ENCODE results near the gene LEPROT. TPM values are rescaled to one million over a fixed set of nuclear protein-coding genes. Genes with fewer than 3 reads are reported as not detected.
A peak's percentile ranks its signal among the peaks of the same experiment; 100 is the strongest.

Gene LEPROT
- total and polyA plus RNA-seq, 2 of the 8 experiments (the other 6 are each of a cell fraction or from before 2014, with no cell fraction given): 25.7 to 27.2 TPM

DNA sequence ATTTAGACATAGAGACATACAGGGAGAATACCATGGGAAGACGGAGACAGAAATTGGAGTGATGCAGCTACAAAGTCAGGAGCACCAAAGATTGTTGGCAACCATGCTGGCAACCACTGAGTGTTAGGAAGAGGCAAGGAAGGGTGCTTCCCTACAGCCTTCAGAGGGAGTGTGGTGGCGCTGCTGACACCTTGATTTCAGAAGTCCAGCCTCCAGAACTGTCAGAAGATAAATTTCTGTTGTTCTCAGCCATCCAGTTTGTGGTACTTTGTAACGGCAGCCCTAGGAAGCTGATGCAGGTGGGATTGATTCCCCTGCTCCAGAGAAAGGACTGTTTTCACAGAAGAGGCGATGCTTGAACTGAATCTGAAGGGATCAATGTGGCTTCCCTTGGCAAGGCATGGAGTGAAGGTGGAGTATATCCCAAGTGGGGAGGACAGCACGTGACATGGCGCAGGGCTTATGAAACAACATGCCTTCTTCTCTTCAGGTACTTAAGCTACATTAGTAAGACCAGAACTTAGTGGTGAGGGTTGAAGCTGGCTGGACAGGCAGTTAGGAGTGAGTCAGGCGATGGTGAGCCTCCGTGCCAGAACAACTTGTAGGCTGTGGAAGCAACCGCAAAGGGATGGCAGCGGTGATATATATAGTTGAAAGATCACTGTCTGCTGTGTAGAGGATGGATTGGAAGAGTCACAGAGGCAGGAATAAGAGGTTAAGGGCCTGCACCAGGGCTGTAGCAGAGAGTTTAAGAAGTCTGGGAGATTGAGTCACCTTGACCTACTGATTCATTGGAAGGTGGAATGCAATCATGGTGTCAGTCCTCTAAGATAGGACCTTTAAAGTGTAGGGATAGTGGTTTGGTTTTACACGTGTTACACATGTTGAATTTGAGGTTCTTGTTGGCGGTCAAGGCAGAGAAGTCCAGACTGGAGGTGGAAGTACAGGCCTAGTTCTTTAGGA, 2.1 kb downstream of the LEPROT start:
- Histone ChIP-seq H3K79me1 (ENCODE audit: low read depth, low read length) (peaks cover 9% of the 10 kb centered on the region), H2BK5ac (ENCODE audit: low read depth, low read length) (no peak overlapping the region), H3K4me2 (ENCODE audit: insufficient read depth in 1 of 2, low read depth in 2 of 2, low read length in 2 of 2) (peak overlapping the region in 1 of 2 experiments; percentile 81; a peak in 2 of 4 replicates), H2AK5ac (ENCODE audit: low read depth, low read length) (peak overlapping the region; percentile 20; the same call in 1 of the 2 replicates), H3K27me3 (replicated peaks in 1 of 4; ENCODE audit: control insufficient read depth in 3 of 4, extremely low read depth in 1 of 4, insufficient read depth in 3 of 4, low read length in 3 of 4) (no peaks in the 10 kb centered on the region), H3K27ac (ENCODE audit: low read depth, low read length) (no peak overlapping the region), H3K14ac (ENCODE audit: insufficient read length) (no peak overlapping the region), H2BK20ac (ENCODE audit: low read length) (no peak overlapping the region), H3K79me2 (ENCODE audit: control insufficient read depth in 1 of 2, insufficient read depth in 2 of 2, low read length in 2 of 2) (peaks cover 0 to 35% of the 10 kb centered on the region in 2 experiments; a peak in 3 of 4 replicates), H3K23me2 (ENCODE audit: low read depth, low read length) (peaks cover 6% of the 10 kb centered on the region), H3K4ac (replicated peaks; ENCODE audit: insufficient read length, low read depth, low read length) (no peak overlapping the region), H3K4me3 (ENCODE audit: extremely low read depth in 1 of 4, insufficient read depth in 2 of 4, low read depth in 3 of 4, low read length in 4 of 4) (peak overlapping the region in 2 of 4 experiments; percentile 87 to 94; a peak in 4 of 8 replicates), H2AFZ (ENCODE audit: low read length) (no peak overlapping the region), H3K56ac (replicated peaks; ENCODE audit: insufficient read length, low read depth, low read length) (no peak overlapping the region), H3K9me3 (ENCODE audit: insufficient read depth in 2 of 2, low read depth in 1 of 2, low read length in 1 of 2) (no peaks in the 10 kb centered on the region), H4K20me1 (replicated peaks in 1 of 2; ENCODE audit: control insufficient read depth in 1 of 2, insufficient read depth in 2 of 2, low read length in 2 of 2) (no peaks in the 10 kb centered on the region), H2BK12ac (ENCODE audit: low read depth, low read length) (no peak overlapping the region; the same call in 1 of the 2 replicates), H3K4me1 (replicated peaks in 1 of 4; ENCODE audit: control insufficient read depth in 3 of 4, insufficient read depth in 4 of 4, low read length in 3 of 4) (peaks cover 0 to 25% (median 12%) of the 10 kb centered on the region in 4 experiments; a peak in 5 of 7 replicates), H4K91ac (replicated peaks; ENCODE audit: insufficient read length, low read length) (no peak overlapping the region), H3K36me3 (ENCODE audit: control insufficient read depth in 2 of 4, insufficient read depth in 4 of 4, low read length in 3 of 4) (peaks cover 0 to 11% (median 2%) of the 10 kb centered on the region in 4 experiments; a peak in 4 of 8 replicates), H2BK120ac (replicated peaks; ENCODE audit: low read depth, low read length) (no peak overlapping the region), H4K5ac (ENCODE audit: insufficient read length, low read depth, low read length) (no peak overlapping the region), H2BK15ac (ENCODE audit: low read length) (no peak overlapping the region), H3K18ac (ENCODE audit: extremely low read depth, low read length) (no peak overlapping the region), H3K9ac (replicated peaks in 1 of 4; ENCODE audit: extremely low read depth in 1 of 4, low read depth in 3 of 4, low read length in 3 of 4) (no peak overlapping the region; a peak in 1 of 7 replicates), H4K8ac (ENCODE audit: extremely low read depth, insufficient read depth, low read length) (0 out of 2 replicates have a peak overlapping the region, but pooled peaks have one; percentile 5), H3K23ac (ENCODE audit: insufficient read length) (no peak overlapping the region)
- whole genome bisulfite sequencing, 2 experiments (ENCODE audit: extremely low coverage in 1 of 2, insufficient coverage in 1 of 2, insufficient read length in 1 of 2, insufficient replicate concordance in 2 of 2, low coverage in 1 of 2, low lambda C conversion rate in 2 of 2, missing lambda C conversion rate in 1 of 2): 82% methylated on average over 12 of the region's 12 CpGs; no CpG with 5 or more reads in 1 of the 2 experiments
- CTCF ChIA-PET (ENCODE audit: partially characterized antibody): interaction anchor here (0.6 to 1.9 kb wide), 8 partner anchors 8 to 265 kb away, joined by 3 to 6 read pairs (median 4); no protein-coding TSS in a partner anchor
- no peak for FAIRE-seq
- POLR2A ChIA-PET (ENCODE audit: partially characterized antibody): interaction anchor here (1.1 to 1.2 kb wide), 3 partner anchors 12 to 92 kb away, joined by 3 read pairs; no protein-coding TSS in a partner anchor
- no peak for DNase-seq (ENCODE audit: low read depth in 1 of 2, low spot score in 2 of 2)
- no peak for TF ChIP-seq KDM5A (IDR thresholded peaks at IDR 0.05; ENCODE audit: low read length)
- TF ChIP-seq GTF2F1 (IDR thresholded peaks at IDR 0.05; ENCODE audit: borderline replicate concordance, low read depth, low read length): no peak
- no peak for TF ChIP-seq RXRA (IDR thresholded peaks at IDR 0.05; ENCODE audit: insufficient read depth, low read depth, low read length)
- TF ChIP-seq CTCF (IDR thresholded peaks at IDR 0.05; ENCODE audit: control extremely low read depth in 1 of 3, insufficient read depth in 1 of 3, low read depth in 1 of 3, low read length in 3 of 3): no peak

Data from H1 (cell line).